SK-N-SH treated with all-trans-retinoic acid at 6 μM for 48 hours (cell line): ENCODE results near the gene KIAA0408.

Source experiments
- ATAC-seq: fragments of 200-7000 bp; cut with Tn5 transposase; 3 replicates; pipeline ENCODE4 v1.9.1; 2020; ENCODE audit warnings: mild to moderate bottlenecking, moderate library complexity
- ARNTL ChIP-seq: fragments of 450-650 bp; formaldehyde crosslinking; IDR thresholded peaks from 2 replicates; pipeline ENCODE4 v1.5.0; 2020; ENCODE audit warnings: low read depth, mild to moderate bottlenecking, moderate library complexity, borderline replicate concordance
- BACH2 ChIP-seq: fragments of 250-450 bp; sonication (Bioruptor Pico); IDR thresholded peaks from 2 replicates; pipeline ENCODE4 v1.9.0; 2021; ENCODE audit warnings: mild to moderate bottlenecking, borderline replicate concordance
- CSDC2 ChIP-seq: fragments of 250-450 bp; sonication (Bioruptor Pico); IDR thresholded peaks from 2 replicates; pipeline ENCODE4 v1.5.0; 2020; ENCODE audit warnings: mild to moderate bottlenecking, moderate library complexity
- ESRRG ChIP-seq: fragments of 250-450 bp; sonication (Bioruptor Pico); IDR thresholded peaks from 2 replicates; pipeline ENCODE4 v1.6.1; 2021; ENCODE audit warnings: mild to moderate bottlenecking
- GLIS3 ChIP-seq: fragments of 250-450 bp; sonication (Bioruptor Pico); IDR thresholded peaks from 2 replicates; pipeline ENCODE4 v1.5.0; 2020; ENCODE audit warnings: mild to moderate bottlenecking, moderate library complexity
- ISL1 ChIP-seq: fragments of 250-450 bp; sonication (Bioruptor Pico); IDR thresholded peaks from 2 replicates; pipeline ENCODE4 v2.1.2; 2022; ENCODE audit warnings: mild to moderate bottlenecking, moderate library complexity
- OSR1 ChIP-seq: fragments of 250-450 bp; sonication (Bioruptor Pico); IDR thresholded peaks from 2 replicates; pipeline ENCODE4 v1.8.0; 2022; ENCODE audit warnings: moderate library complexity, mild to moderate bottlenecking, inconsistent platforms
- POU6F1 ChIP-seq: fragments of 250-450 bp; sonication (Bioruptor Pico); IDR thresholded peaks from 2 replicates; pipeline ENCODE4 v1.8.0; 2021; ENCODE audit warnings: low read depth, mild to moderate bottlenecking, moderate library complexity, borderline replicate concordance
- PPARA ChIP-seq: fragments of 250-450 bp; sonication (Bioruptor Pico); IDR thresholded peaks from 2 replicates; pipeline ENCODE4 v1.5.0; 2020; ENCODE audit warnings: mild to moderate bottlenecking, borderline replicate concordance
- RARB ChIP-seq: fragments of 250-450 bp; sonication (Bioruptor Pico); IDR thresholded peaks from 2 replicates; pipeline ENCODE4 v1.8.0; 2021; ENCODE audit warnings: mild to moderate bottlenecking, moderate library complexity
- SNAI2 ChIP-seq: fragments of 250-450 bp; sonication (Bioruptor Pico); IDR thresholded peaks from 2 replicates; pipeline ENCODE4 v1.5.0; 2020; ENCODE audit warnings: mild to moderate bottlenecking, moderate library complexity
- TCF4 ChIP-seq: fragments of 250-450 bp; sonication (Bioruptor Pico); IDR thresholded peaks from 2 replicates; pipeline ENCODE4 v1.8.0; 2021; ENCODE audit warnings: mild to moderate bottlenecking, moderate library complexity, borderline replicate concordance
- TOX ChIP-seq: fragments of 250-450 bp; sonication (Bioruptor Pico); IDR thresholded peaks from 2 replicates; pipeline ENCODE4 v1.8.0; 2021; ENCODE audit warnings: mild to moderate bottlenecking, moderate library complexity, borderline replicate concordance
- TSHZ2 ChIP-seq: fragments of 250-450 bp; sonication (Bioruptor Pico); IDR thresholded peaks from 2 replicates; pipeline ENCODE4 v1.5.0; 2020; ENCODE audit warnings: mild to moderate bottlenecking, moderate library complexity
- ZC3H10 ChIP-seq: fragments of 250-450 bp; sonication (Bioruptor Pico); IDR thresholded peaks from 2 replicates; pipeline ENCODE4 v1.5.1; 2021; ENCODE audit warnings: mild to moderate bottlenecking, moderate library complexity
- ZFP3 ChIP-seq: fragments of 250-450 bp; sonication (Bioruptor Pico); IDR thresholded peaks from 2 replicates; pipeline ENCODE4 v1.5.0; 2020; ENCODE audit warnings: mild to moderate bottlenecking, moderate library complexity
- ZFP30 ChIP-seq: fragments of 450-650 bp; formaldehyde crosslinking; IDR thresholded peaks from 2 replicates; pipeline ENCODE4 v1.5.0; 2022; ENCODE audit warnings: mild to moderate bottlenecking, moderate library complexity
- ZNF565 ChIP-seq: fragments of 450-650 bp; formaldehyde crosslinking; conservative IDR thresholded peaks from 2 replicates; pipeline ENCODE4 v1.5.0; 2020; ENCODE audit warnings: low read depth, mild to moderate bottlenecking, moderate library complexity
- ZNF70 ChIP-seq: fragments of 450-650 bp; formaldehyde crosslinking; IDR thresholded peaks from 2 replicates; pipeline ENCODE4 v1.5.0; 2020; ENCODE audit warnings: mild to moderate bottlenecking, moderate library complexity
- ZNF8 ChIP-seq: fragments of 450-650 bp; formaldehyde crosslinking; IDR thresholded peaks from 2 replicates; pipeline ENCODE4 v1.5.0; 2020; ENCODE audit warnings: mild to moderate bottlenecking, moderate library complexity
- TF ChIP-seq, protein P1 (sequence below): fragments of 250-450 bp; sonication (Bioruptor Pico); IDR thresholded peaks from 2 replicates; pipeline ENCODE4 v1.5.1; 2020; ENCODE audit warnings: low read depth, mild to moderate bottlenecking, moderate library complexity
- TF ChIP-seq, protein P2 (sequence below): fragments of 250-450 bp; sonication (Bioruptor Pico); IDR thresholded peaks from 2 replicates; pipeline ENCODE4 v1.5.1; 2021; ENCODE audit warnings: mild to moderate bottlenecking, moderate library complexity

The KIAA0408 gene

DNA sequence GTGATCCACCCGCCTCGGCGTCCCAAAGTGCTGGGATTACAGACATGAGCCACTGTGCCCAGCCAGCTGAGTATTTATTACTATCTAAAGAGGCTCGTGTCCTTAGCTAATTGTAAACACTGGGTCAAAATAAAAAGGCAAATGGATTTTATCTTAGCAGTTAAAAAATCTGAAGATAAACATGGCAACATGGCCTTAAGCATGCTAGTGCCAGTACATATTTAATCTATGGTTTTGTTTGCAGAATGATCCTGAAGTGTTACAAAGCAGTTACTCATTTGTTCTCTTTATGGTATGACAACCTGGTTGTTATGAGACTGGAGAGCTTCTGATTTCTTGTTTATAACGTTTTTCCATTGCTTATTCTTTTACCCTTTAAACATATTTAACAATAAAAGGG, 3.9 kb upstream of the KIAA0408 start:
- ATAC-seq, result no peak
- no peak for TF ChIP-seq TOX
- TF ChIP-seq TCF4 (CRISPR knock-in tag), result no peak
- TF ChIP-seq, protein P1, sequence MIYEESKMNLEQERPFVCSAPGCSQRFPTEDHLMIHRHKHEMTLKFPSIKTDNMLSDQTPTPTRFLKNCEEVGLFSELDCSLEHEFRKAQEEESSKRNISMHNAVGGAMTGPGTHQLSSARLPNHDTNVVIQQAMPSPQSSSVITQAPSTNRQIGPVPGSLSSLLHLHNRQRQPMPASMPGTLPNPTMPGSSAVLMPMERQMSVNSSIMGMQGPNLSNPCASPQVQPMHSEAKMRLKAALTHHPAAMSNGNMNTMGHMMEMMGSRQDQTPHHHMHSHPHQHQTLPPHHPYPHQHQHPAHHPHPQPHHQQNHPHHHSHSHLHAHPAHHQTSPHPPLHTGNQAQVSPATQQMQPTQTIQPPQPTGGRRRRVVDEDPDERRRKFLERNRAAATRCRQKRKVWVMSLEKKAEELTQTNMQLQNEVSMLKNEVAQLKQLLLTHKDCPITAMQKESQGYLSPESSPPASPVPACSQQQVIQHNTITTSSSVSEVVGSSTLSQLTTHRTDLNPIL (CRISPR knock-in tag), result no peak
- no peak for TF ChIP-seq RARB (CRISPR knock-in tag)
- no peak for TF ChIP-seq ZNF565 (CRISPR knock-in tag)
- TF ChIP-seq, protein P2, sequence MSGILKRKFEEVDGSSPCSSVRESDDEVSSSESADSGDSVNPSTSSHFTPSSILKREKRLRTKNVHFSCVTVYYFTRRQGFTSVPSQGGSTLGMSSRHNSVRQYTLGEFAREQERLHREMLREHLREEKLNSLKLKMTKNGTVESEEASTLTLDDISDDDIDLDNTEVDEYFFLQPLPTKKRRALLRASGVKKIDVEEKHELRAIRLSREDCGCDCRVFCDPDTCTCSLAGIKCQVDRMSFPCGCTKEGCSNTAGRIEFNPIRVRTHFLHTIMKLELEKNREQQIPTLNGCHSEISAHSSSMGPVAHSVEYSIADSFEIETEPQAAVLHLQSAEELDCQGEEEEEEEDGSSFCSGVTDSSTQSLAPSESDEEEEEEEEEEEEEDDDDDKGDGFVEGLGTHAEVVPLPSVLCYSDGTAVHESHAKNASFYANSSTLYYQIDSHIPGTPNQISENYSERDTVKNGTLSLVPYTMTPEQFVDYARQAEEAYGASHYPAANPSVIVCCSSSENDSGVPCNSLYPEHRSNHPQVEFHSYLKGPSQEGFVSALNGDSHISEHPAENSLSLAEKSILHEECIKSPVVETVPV (CRISPR knock-in tag), result no peak
- no peak for TF ChIP-seq ARNTL (CRISPR knock-in tag)
- TF ChIP-seq BACH2, result no peak
- no peak for TF ChIP-seq ZFP30 (CRISPR knock-in tag)
- no peak for TF ChIP-seq PPARA
- no peak for TF ChIP-seq ZNF70 (CRISPR knock-in tag)
- TF ChIP-seq ZFP3 (CRISPR knock-in tag), result no peak
- TF ChIP-seq TSHZ2 (CRISPR knock-in tag), result no peak
- TF ChIP-seq OSR1 (CRISPR knock-in tag), result no peak
- TF ChIP-seq SNAI2 (CRISPR knock-in tag), result no peak
- TF ChIP-seq POU6F1 (CRISPR knock-in tag), result no peak
- TF ChIP-seq ZC3H10, result no peak

DNA sequence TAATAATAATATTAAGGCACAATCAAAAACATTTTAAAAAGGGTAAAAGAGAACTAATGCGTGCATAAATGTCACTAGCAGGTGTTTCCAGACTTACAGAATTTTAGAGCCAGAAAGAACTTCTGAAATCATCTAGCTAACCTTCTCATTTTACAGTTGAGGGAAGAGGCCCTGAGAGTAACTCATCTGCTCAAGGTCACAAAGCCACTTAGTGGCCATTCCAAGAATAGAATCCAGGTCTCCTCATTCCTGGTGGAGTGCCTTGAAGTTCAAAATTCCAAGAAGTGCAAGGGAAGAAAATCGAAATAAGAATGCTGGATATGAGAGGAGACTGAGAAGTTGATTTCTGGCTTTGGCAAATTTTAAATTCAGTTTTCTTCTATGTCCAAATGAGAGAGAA, 3.2 kb upstream of the KIAA0408 start:
- no peak for ATAC-seq
- TF ChIP-seq ESRRG (CRISPR knock-in tag), result no peak
- TF ChIP-seq POU6F1 (CRISPR knock-in tag), result no peak
- TF ChIP-seq CSDC2 (CRISPR knock-in tag), result no peak
- TF ChIP-seq, protein P1 (CRISPR knock-in tag), result no peak
- TF ChIP-seq BACH2, result no peak
- no peak for TF ChIP-seq SNAI2 (CRISPR knock-in tag)

- no peak for ATAC-seq
- TF ChIP-seq ISL1 (CRISPR knock-in tag) (no peak), RARB (CRISPR knock-in tag) (no peak), GLIS3 (CRISPR knock-in tag) (no peak), SNAI2 (CRISPR knock-in tag) (no peak), POU6F1 (CRISPR knock-in tag) (no peak), ZNF565 (CRISPR knock-in tag) (no peak), TCF4 (CRISPR knock-in tag) (no peak), ZFP3 (CRISPR knock-in tag) (no peak), BACH2 (no peak), ZC3H10 (no peak), ZNF70 (CRISPR knock-in tag) (no peak), ARNTL (CRISPR knock-in tag) (no peak), PPARA (no peak), ZNF8 (CRISPR knock-in tag) (no peak)
- TF ChIP-seq, protein P2 (CRISPR knock-in tag), result no peak
Observed at GRCh38 chr6:127460465-127460864, 1.3 kb upstream of the KIAA0408 start.
